IMR-90 (cell line): ENCODE data around the gene GOLIM4. TPM values are rescaled to one million over a fixed set of nuclear protein-coding genes. Genes with fewer than 3 reads are reported as not detected.

Experiments used
- ATAC-seq: fragments of 200-7000 bp; cut with Tn5 transposase; 2 replicates; pipeline ENCODE4 v1.9.1; 2020; ENCODE audit warnings: low read depth, mild to moderate bottlenecking, moderate library complexity
- BruUV-seq: library from RNA; stranded (reverse); fragments of 400-500 nt; replicated peaks from 2 replicates; lab custom pipeline; 2021; lab: Mats Ljungman, UMichigan
- CTCF ChIA-PET: fragments of 300-600 bp; formaldehyde crosslinking; extraction: SDS; loops from one replicate; lab custom pipeline; 2021; ENCODE audit warnings: antibody characterized with exemption; lab: Yijun Ruan, JAX
- POLR2A ChIA-PET: fragments of 300-600 bp; sonication (Branson Sonifier 250); formaldehyde crosslinking; loops from one replicate; lab custom pipeline; 2022; ENCODE audit warnings: antibody characterized with exemption; ENCODE audit not compliant: unreplicated experiment; lab: Charles Lee
- DNase-seq: peaks from one replicate; pipeline ENCODE4 v3.0.0; 2013
- H2AFZ ChIP-seq: replicated peaks from 2 replicates; pipeline ENCODE3; 2013; ENCODE audit warnings: low read length, mild to moderate bottlenecking; ENCODE audit not compliant: poor library complexity
- H2AK5ac ChIP-seq: 2 replicates; pipeline ENCODE4 v1.6.1; 2013; ENCODE audit warnings: low read depth, low read length, inconsistent platforms
- H2AK9ac ChIP-seq: replicated peaks from 2 replicates; pipeline ENCODE3; 2013; ENCODE audit warnings: mild to moderate bottlenecking, low read depth, low read length, moderate library complexity; ENCODE audit not compliant: poor library complexity
- H2BK120ac ChIP-seq: 2 replicates; pipeline ENCODE4 v1.6.1; 2013; ENCODE audit warnings: low read depth, low read length, inconsistent platforms
- H2BK15ac ChIP-seq: 3 replicates; pipeline ENCODE4 v1.6.1; 2013; ENCODE audit warnings: low read depth, low read length, inconsistent platforms
- H2BK20ac ChIP-seq: 2 replicates; pipeline ENCODE4 v1.6.1; 2013; ENCODE audit warnings: low read depth, mild to moderate bottlenecking, inconsistent platforms, low read length, moderate library complexity
- H2BK5ac ChIP-seq: 2 replicates; pipeline ENCODE4 v1.6.1; 2013; ENCODE audit warnings: mild to moderate bottlenecking, low read depth, low read length, inconsistent platforms; ENCODE audit not compliant: poor library complexity, severe bottlenecking
- H3K14ac ChIP-seq: replicated peaks from 2 replicates; pipeline ENCODE4 v1.6.1; 2013; ENCODE audit warnings: low read depth, low read length, inconsistent platforms
- H3K18ac ChIP-seq: 2 replicates; pipeline ENCODE4 v1.6.1; 2013; ENCODE audit warnings: low read depth, low read length, control low read depth
- H3K23ac ChIP-seq: 2 replicates; pipeline ENCODE4 v1.6.1; 2013; ENCODE audit warnings: low read depth, low read length, inconsistent platforms
- H3K27ac ChIP-seq: 2 replicates; pipeline ENCODE4 v1.5.1; 2013; ENCODE audit warnings: mild to moderate bottlenecking, control low read depth, low read length; ENCODE audit not compliant: insufficient read depth
- H3K27me3 ChIP-seq: 2 replicates; pipeline ENCODE4 v1.6.1; 2013; ENCODE audit warnings: low read length; ENCODE audit not compliant: control insufficient read depth, insufficient read depth
- H3K36me3 ChIP-seq: 2 replicates; pipeline ENCODE4 v1.6.1; 2013; ENCODE audit warnings: low read length, mixed read lengths; ENCODE audit not compliant: control insufficient read depth, insufficient read depth
- H3K4ac ChIP-seq: 2 replicates; pipeline ENCODE4 v1.6.1; 2013; ENCODE audit warnings: low read depth, low read length, inconsistent platforms
- H3K4me1 ChIP-seq: 2 replicates; pipeline ENCODE4 v1.6.1; 2013; ENCODE audit warnings: low read length, mixed read lengths; ENCODE audit not compliant: control insufficient read depth, insufficient read depth
- H3K4me2 ChIP-seq: 2 replicates; pipeline ENCODE4 v1.6.1; 2013; ENCODE audit warnings: low read depth, mild to moderate bottlenecking, control low read depth, low read length, moderate library complexity
- H3K4me3 ChIP-seq: 2 replicates; pipeline ENCODE4 v1.5.1; 2013; ENCODE audit warnings: low read depth, mild to moderate bottlenecking, control low read depth, low read length, moderate library complexity; ENCODE audit not compliant: insufficient read depth
- H3K56ac ChIP-seq: 2 replicates; pipeline ENCODE4 v1.6.1; 2013; ENCODE audit warnings: low read length, inconsistent platforms; ENCODE audit not compliant: insufficient read depth; ENCODE audit errors: extremely low read depth
- H3K79me1 ChIP-seq, 2 experiments: 2 replicates each; pipeline ENCODE4 v1.6.1; 2013; ENCODE audit warnings: low read length in 2 of 2, inconsistent platforms in 1 of 2, low read depth in 1 of 2
- H3K9ac ChIP-seq: 2 replicates; pipeline ENCODE4 v1.6.1; 2013; ENCODE audit warnings: low read depth, low read length, control low read depth
- H3K9me1 ChIP-seq: 2 replicates; pipeline ENCODE4 v1.6.1; 2013; ENCODE audit warnings: low read length, inconsistent platforms; ENCODE audit not compliant: insufficient read depth
- H3K9me3 ChIP-seq: 2 replicates; pipeline ENCODE4 v1.6.1; 2013; ENCODE audit warnings: low read length; ENCODE audit not compliant: control insufficient read depth, insufficient read depth
- H4K20me1 ChIP-seq: 2 replicates; pipeline ENCODE4 v1.6.1; 2013; ENCODE audit warnings: low read length, inconsistent platforms; ENCODE audit not compliant: insufficient read depth
- H4K5ac ChIP-seq: 2 replicates; pipeline ENCODE4 v1.6.1; 2013; ENCODE audit warnings: mild to moderate bottlenecking, low read depth, low read length, control low read depth
- H4K8ac ChIP-seq, 2 experiments: 2 replicates each; pipeline ENCODE4 v1.6.1; 2013; ENCODE audit warnings: low read depth in 2 of 2, low read length in 2 of 2, control low read depth in 1 of 2, inconsistent platforms in 1 of 2
- H4K91ac ChIP-seq: 2 replicates; pipeline ENCODE4 v1.6.1; 2013; ENCODE audit warnings: low read depth, low read length, inconsistent platforms; ENCODE audit not compliant: insufficient read depth
- CHD1 ChIP-seq: IDR thresholded peaks from 2 replicates; pipeline ENCODE4 v1.6.1; 2012; ENCODE audit warnings: low read depth, low read length, improper control_type of control experiment
- FOS ChIP-seq: fragments of 150-350 bp; IDR thresholded peaks from 2 replicates; pipeline ENCODE4 v1.6.1; 2016; ENCODE audit warnings: low read depth, low read length
- NFE2L2 ChIP-seq: fragments of 150-350 bp; IDR thresholded peaks from 2 replicates; pipeline ENCODE4 v1.6.1; 2016; ENCODE audit warnings: low read depth, mild to moderate bottlenecking, low read length
- WGBS, 2 experiments: methylation state at CpG; one replicate each; pipeline versions ENCODE4 v1.1.5 to v1.1.7; 2013; ENCODE audit warnings: missing lambda C conversion rate in 2 of 2; ENCODE audit not compliant: insufficient read length in 1 of 2; ENCODE audit errors: extremely low coverage in 2 of 2; 5-methylcytosine and 5-hydroxymethylcytosine counted together
- dilution Hi-C: fragments of 300-500 bp; cut with HindIII; formaldehyde crosslinking; loops from one replicate; pipeline ENCODE4 v1.14.3; 2018; ENCODE audit warnings: low sequenced_read_pairs; ENCODE audit not compliant: unreplicated experiment
- in situ Hi-C: fragments of 300-500 bp; cut with MboI; formaldehyde crosslinking; loops from 3 replicates; pipeline ENCODE4 v1.14.3; 2019; ENCODE audit warnings: low sequenced_read_pairs, inconsistent platforms, mixed read lengths
- intact Hi-C: fragments of 100-400 bp; cut with micrococcal nuclease; formaldehyde crosslinking; loops from 2 replicates; pipeline ENCODE4 v1.10.0; 2022
- polyA plus RNA-seq, 3 experiments: library from polyadenylated mRNA; depleted of rRNA; stranded (reverse); fragments of >200 nt; gene quantifications; 2 replicates each; pipeline ENCODE4 v1.2.3, GENCODE V29; 2012; ENCODE audit warnings: low replicate concordance in 1 of 3
- total RNA-seq: library from RNA; depleted of rRNA; stranded (reverse); fragments of >200 nt; gene quantifications from 2 replicates; pipeline ENCODE4 v1.2.3, GENCODE V29; 2012
- TF ChIP-seq, protein P1 (sequence below): conservative IDR thresholded peaks from 2 replicates; pipeline ENCODE4 v1.5.1; 2012; ENCODE audit warnings: mild to moderate bottlenecking, low read depth, low read length, improper control_type of control experiment
- TF ChIP-seq, protein P2 (sequence below): fragments of 150-350 bp; IDR thresholded peaks from 2 replicates; pipeline ENCODE4 v1.6.1; 2016; ENCODE audit warnings: low read depth, mild to moderate bottlenecking, low read length, moderate library complexity, borderline replicate concordance

GOLIM4 gene
- total and polyA plus RNA-seq, 2 of the 4 experiments (the other 2 are of a cell fraction): 44.6 to 71.2 TPM

GRCh38 chr3:168062679-168063078 lies 33.0 kb downstream of the GOLIM4 start:
- H2BK120ac ChIP-seq: no peak overlapping the region
- no peak overlapping the region for H3K18ac ChIP-seq
- peak overlapping the region; percentile 54; the same call in 1 of the 2 replicates for H4K5ac ChIP-seq
- no peak overlapping the region; the same call in 1 of the 2 replicates for H2AK5ac ChIP-seq
- intact Hi-C loops (loop anchor here (5.0 kb wide), 1 partner anchor 35 kb away; the partner anchor contains the start of gene GOLIM4), in situ Hi-C loops (no loop called here), dilution Hi-C loops (no loop called here)
- H4K20me1 ChIP-seq: no peaks in the 10 kb centered on the region; the same call in 1 of the 2 replicates
- no peaks in the 10 kb centered on the region for H3K9me3 ChIP-seq
- H3K23ac ChIP-seq: peak overlapping the region; percentile 72; the same call in 1 of the 2 replicates
- H3K4me3 ChIP-seq: no peak overlapping the region
- DNase-seq (no peak), ATAC-seq (no peak)
- H3K36me3 ChIP-seq: no peaks in the 10 kb centered on the region
- H3K27me3 ChIP-seq: no peaks in the 10 kb centered on the region
- H2AFZ ChIP-seq: no peak overlapping the region
- POLR2A ChIA-PET: no interaction called here
- no peak overlapping the region for H4K91ac ChIP-seq
- no peak overlapping the region for H4K8ac ChIP-seq
- BruUV-seq: no TSS peak
- H3K14ac ChIP-seq: 0 out of 2 replicates have a peak overlapping the region, but pooled peaks have one; percentile 68
- WGBS, 2 experiments: no CpG with 5 or more reads among the region's 6 CpGs
- H3K9me1 ChIP-seq: 0 out of 2 replicates have a peak, but pooled peaks cover 2% of the 10 kb centered on the region
- H3K4me1 ChIP-seq: peaks cover 7% of the 10 kb centered on the region
- no peak overlapping the region for H3K4ac ChIP-seq
- no peak overlapping the region for H2AK9ac ChIP-seq
- H3K79me1 ChIP-seq: peaks cover 30 to 50% of the 10 kb centered on the region in 2 experiments
- CTCF ChIA-PET: interaction anchor here (0.7 to 1.3 kb wide), 4 partner anchors 11 to 31 kb away, joined by 3 to 5 read pairs (median 4); no protein-coding TSS in a partner anchor
- no peak overlapping the region for H2BK5ac ChIP-seq
- TF ChIP-seq, protein P1, sequence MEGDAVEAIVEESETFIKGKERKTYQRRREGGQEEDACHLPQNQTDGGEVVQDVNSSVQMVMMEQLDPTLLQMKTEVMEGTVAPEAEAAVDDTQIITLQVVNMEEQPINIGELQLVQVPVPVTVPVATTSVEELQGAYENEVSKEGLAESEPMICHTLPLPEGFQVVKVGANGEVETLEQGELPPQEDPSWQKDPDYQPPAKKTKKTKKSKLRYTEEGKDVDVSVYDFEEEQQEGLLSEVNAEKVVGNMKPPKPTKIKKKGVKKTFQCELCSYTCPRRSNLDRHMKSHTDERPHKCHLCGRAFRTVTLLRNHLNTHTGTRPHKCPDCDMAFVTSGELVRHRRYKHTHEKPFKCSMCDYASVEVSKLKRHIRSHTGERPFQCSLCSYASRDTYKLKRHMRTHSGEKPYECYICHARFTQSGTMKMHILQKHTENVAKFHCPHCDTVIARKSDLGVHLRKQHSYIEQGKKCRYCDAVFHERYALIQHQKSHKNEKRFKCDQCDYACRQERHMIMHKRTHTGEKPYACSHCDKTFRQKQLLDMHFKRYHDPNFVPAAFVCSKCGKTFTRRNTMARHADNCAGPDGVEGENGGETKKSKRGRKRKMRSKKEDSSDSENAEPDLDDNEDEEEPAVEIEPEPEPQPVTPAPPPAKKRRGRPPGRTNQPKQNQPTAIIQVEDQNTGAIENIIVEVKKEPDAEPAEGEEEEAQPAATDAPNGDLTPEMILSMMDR: no peak
- TF ChIP-seq FOS (no peak), NFE2L2 (no peak), CHD1 (no peak)
- TF ChIP-seq, protein P2, sequence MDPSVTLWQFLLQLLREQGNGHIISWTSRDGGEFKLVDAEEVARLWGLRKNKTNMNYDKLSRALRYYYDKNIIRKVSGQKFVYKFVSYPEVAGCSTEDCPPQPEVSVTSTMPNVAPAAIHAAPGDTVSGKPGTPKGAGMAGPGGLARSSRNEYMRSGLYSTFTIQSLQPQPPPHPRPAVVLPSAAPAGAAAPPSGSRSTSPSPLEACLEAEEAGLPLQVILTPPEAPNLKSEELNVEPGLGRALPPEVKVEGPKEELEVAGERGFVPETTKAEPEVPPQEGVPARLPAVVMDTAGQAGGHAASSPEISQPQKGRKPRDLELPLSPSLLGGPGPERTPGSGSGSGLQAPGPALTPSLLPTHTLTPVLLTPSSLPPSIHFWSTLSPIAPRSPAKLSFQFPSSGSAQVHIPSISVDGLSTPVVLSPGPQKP: no peak
- no peak overlapping the region for H3K9ac ChIP-seq
- no peak overlapping the region for H3K56ac ChIP-seq
- no peak overlapping the region for H2BK15ac ChIP-seq
- H2BK20ac ChIP-seq: no peak overlapping the region
- H3K27ac ChIP-seq: no peak overlapping the region
- H3K4me2 ChIP-seq: peak overlapping the region; percentile 89
